Prostate gland (tissue), 2 donors: Measurements from ENCODE around the gene PDZD7. TPM values are rescaled to one million over a fixed set of nuclear protein-coding genes. Genes with fewer than 3 reads are reported as not detected.

Source experiments
- DNase-seq: peaks from one replicate; pipeline ENCODE4 v3.0.0-alpha.2; 2019; ENCODE audit warnings: low spot score
- H3K27ac ChIP-seq, 2 donors: fragments of 200-600 bp; sonication (generic); 2 replicates each; pipeline ENCODE4 v1.5.1; 2017 to 2019
- H3K27me3 ChIP-seq: fragments of 200-600 bp; sonication (generic); replicated peaks from 2 replicates; pipeline ENCODE4 v1.5.1; 2019; ENCODE audit not compliant: insufficient read depth
- H3K36me3 ChIP-seq, 2 donors: fragments of 200-600 bp; sonication (generic); 1 replicate in 1 of 2; 2 replicates in 1 of 2; pipeline versions ENCODE4 v1.5.1 to v1.8.1; 2017 to 2019
- H3K4me1 ChIP-seq: fragments of 200-600 bp; sonication (generic); replicated peaks from 2 replicates; pipeline ENCODE4 v1.5.1; 2019
- H3K4me3 ChIP-seq, 2 donors: fragments of 200-600 bp; sonication (generic); 2 replicates each; pipeline ENCODE4 v1.5.1; 2017 to 2019
- H3K9me3 ChIP-seq: fragments of 200-600 bp; sonication (generic); 2 replicates; pipeline ENCODE4 v1.5.1; 2017
- CTCF ChIP-seq, 4 experiments: fragments of 200-600 bp in 2 of 4; fragments of 450-650 bp in 2 of 4; sonication (generic) in 2 of 4; IDR thresholded peaks; 1 replicate in 3 of 4; 2 replicates in 1 of 4; pipeline ENCODE4 v1.5.1; 2016 to 2019; ENCODE audit warnings: antibody characterized with exemption in 4 of 4, mild to moderate bottlenecking in 2 of 4, moderate library complexity in 2 of 4
- POLR2A ChIP-seq: fragments of 450-650 bp; IDR thresholded peaks from one replicate; pipeline ENCODE4 v1.6.1; 2016; ENCODE audit warnings: antibody characterized with exemption, mild to moderate bottlenecking
- POLR2AphosphoS5 ChIP-seq: sonication (generic); formaldehyde crosslinking; IDR thresholded peaks from one replicate; pipeline ENCODE4 v1.6.1; 2017; ENCODE audit warnings: antibody characterized with exemption
- WGBS: methylation state at CpG from one replicate; pipeline ENCODE4 v1.1.5; 2018; 5-methylcytosine and 5-hydroxymethylcytosine counted together
- intact Hi-C: fragments of 100-400 bp; cut with DNase I; formaldehyde crosslinking; loops from one replicate; pipeline ENCODE4 v1.14.2; 2022
- total RNA-seq, 2 donors: library from RNA; depleted of rRNA; stranded (reverse); fragments of >200 nt; gene quantifications; one replicate each; pipeline ENCODE4 v1.1.0, GENCODE V29; 2016

The PDZD7 gene
- total RNA-seq, 2 donors from 2014 or later, result 0.82 to 1.5 TPM

- no peaks in the 10 kb centered on the region for H3K4me1 ChIP-seq
- H3K4me3 ChIP-seq, result no peak overlapping the region
- no peaks in the 10 kb centered on the region for H3K36me3 ChIP-seq
- no peaks in the 10 kb centered on the region for H3K27me3 ChIP-seq
- TF ChIP-seq POLR2A (no peak), CTCF (IDR thresholded peaks at IDR 0.05) (no peak), POLR2AphosphoS5 (no peak)
- H3K9me3 ChIP-seq, result no peaks in the 10 kb centered on the region
- no peak overlapping the region for H3K27ac ChIP-seq
- WGBS, result 38% methylated on average over 7 of the region's 7 CpGs
- intact Hi-C loops, result loop anchor here (1.0 to 10.0 kb wide), 2 partner anchors 21 to 450 kb away; no protein-coding TSS in a partner anchor
- no peak for DNase-seq
Measured at GRCh38 chr10:101014966-101015581, 15.9 kb downstream of the PDZD7 start.

- no peaks in the 10 kb centered on the region for H3K4me1 ChIP-seq
- intact Hi-C loops, result loop anchor here (1.0 to 10.0 kb wide), 2 partner anchors 20 to 450 kb away; no protein-coding TSS in a partner anchor
- no peaks in the 10 kb centered on the region for H3K27me3 ChIP-seq
- no peaks in the 10 kb centered on the region for H3K9me3 ChIP-seq
- DNase-seq, result peak; percentile 73
- no peak overlapping the region for H3K4me3 ChIP-seq
- no peaks in the 10 kb centered on the region for H3K36me3 ChIP-seq
- 25% methylated on average over 11 of the region's 11 CpGs for WGBS
- TF ChIP-seq CTCF (IDR thresholded peaks at IDR 0.05) (peak; percentile 83 to 94 (median 90)), POLR2AphosphoS5 (peak; percentile 10), POLR2A (no peak)
- no peak overlapping the region for H3K27ac ChIP-seq
Measured at GRCh38 chr10:101014230-101014884, 16.6 kb downstream of the PDZD7 start.

- Histone ChIP-seq H3K27me3 (no peaks in the 10 kb centered on the region), H3K36me3 (no peaks in the 10 kb centered on the region), H3K4me1 (no peaks in the 10 kb centered on the region), H3K9me3 (no peaks in the 10 kb centered on the region), H3K27ac (peak overlapping the region in 1 of 2 donors; percentile 12), H3K4me3 (no peak overlapping the region)
- no peak for DNase-seq
- intact Hi-C loops, result loop anchor here (10.0 kb wide), 1 partner anchor 449 kb away; no protein-coding TSS in a partner anchor
- TF ChIP-seq POLR2A, result no peak
- TF ChIP-seq CTCF (IDR thresholded peaks at IDR 0.05), result no peak
- no peak for TF ChIP-seq POLR2AphosphoS5
- 35% methylated on average over 9 of the region's 9 CpGs for WGBS
Measured at GRCh38 chr10:101013365-101013825, 17.5 kb downstream of the PDZD7 start.

GRCh38 chr10:101012525-101013364 is 18.2 kb downstream of the PDZD7 start:
- peak overlapping the region in 1 of 2 donors; percentile 12 for H3K27ac ChIP-seq
- H3K4me1 ChIP-seq, result no peaks in the 10 kb centered on the region
- H3K4me3 ChIP-seq, result no peak overlapping the region
- TF ChIP-seq POLR2AphosphoS5 (peak; percentile 71), CTCF (IDR thresholded peaks at IDR 0.05) (peak; percentile 69 to 96 (median 84)), POLR2A (no peak)
- H3K9me3 ChIP-seq, result no peaks in the 10 kb centered on the region
- intact Hi-C loops, result loop anchor here (1.0 to 10.0 kb wide), 2 partner anchors 15 to 448 kb away; no protein-coding TSS in a partner anchor
- DNase-seq, result peak; percentile 84
- H3K27me3 ChIP-seq, result no peaks in the 10 kb centered on the region
- H3K36me3 ChIP-seq, result no peaks in the 10 kb centered on the region
- 24% methylated on average over 14 of the region's 14 CpGs for WGBS
